ENCODE measurements around the gene NOS1. TPM values are rescaled to one million over a fixed set of nuclear protein-coding genes. Genes with fewer than 3 reads are reported as not detected.

NOS1 gene
- total RNA-seq, 1 donor from 2014 or later: 0.05 TPM

- Mint-ChIP-seq H3K27me3 (ENCODE audit: unreplicated experiment) (no peaks in the 10 kb centered on the region), H3K36me3 (ENCODE audit: unreplicated experiment) (no peaks in the 10 kb centered on the region), H3K27ac (ENCODE audit: unreplicated experiment) (no peak overlapping the region), H3K4me3 (ENCODE audit: unreplicated experiment) (no peak overlapping the region), H3K4me1 (ENCODE audit: unreplicated experiment) (no peaks in the 10 kb centered on the region), H3K9me3 (ENCODE audit: unreplicated experiment) (peaks cover 4% of the 10 kb centered on the region)
- TF ChIP-seq, protein P1, sequence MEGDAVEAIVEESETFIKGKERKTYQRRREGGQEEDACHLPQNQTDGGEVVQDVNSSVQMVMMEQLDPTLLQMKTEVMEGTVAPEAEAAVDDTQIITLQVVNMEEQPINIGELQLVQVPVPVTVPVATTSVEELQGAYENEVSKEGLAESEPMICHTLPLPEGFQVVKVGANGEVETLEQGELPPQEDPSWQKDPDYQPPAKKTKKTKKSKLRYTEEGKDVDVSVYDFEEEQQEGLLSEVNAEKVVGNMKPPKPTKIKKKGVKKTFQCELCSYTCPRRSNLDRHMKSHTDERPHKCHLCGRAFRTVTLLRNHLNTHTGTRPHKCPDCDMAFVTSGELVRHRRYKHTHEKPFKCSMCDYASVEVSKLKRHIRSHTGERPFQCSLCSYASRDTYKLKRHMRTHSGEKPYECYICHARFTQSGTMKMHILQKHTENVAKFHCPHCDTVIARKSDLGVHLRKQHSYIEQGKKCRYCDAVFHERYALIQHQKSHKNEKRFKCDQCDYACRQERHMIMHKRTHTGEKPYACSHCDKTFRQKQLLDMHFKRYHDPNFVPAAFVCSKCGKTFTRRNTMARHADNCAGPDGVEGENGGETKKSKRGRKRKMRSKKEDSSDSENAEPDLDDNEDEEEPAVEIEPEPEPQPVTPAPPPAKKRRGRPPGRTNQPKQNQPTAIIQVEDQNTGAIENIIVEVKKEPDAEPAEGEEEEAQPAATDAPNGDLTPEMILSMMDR (IDR thresholded peaks at IDR 0.05): no peak
- no peak for DNase-seq (ENCODE audit: extremely low spot score, unreplicated experiment)
Measured at GRCh38 chr12:117273091-117273490, 88.3 kb downstream of the NOS1 start.

DNA sequence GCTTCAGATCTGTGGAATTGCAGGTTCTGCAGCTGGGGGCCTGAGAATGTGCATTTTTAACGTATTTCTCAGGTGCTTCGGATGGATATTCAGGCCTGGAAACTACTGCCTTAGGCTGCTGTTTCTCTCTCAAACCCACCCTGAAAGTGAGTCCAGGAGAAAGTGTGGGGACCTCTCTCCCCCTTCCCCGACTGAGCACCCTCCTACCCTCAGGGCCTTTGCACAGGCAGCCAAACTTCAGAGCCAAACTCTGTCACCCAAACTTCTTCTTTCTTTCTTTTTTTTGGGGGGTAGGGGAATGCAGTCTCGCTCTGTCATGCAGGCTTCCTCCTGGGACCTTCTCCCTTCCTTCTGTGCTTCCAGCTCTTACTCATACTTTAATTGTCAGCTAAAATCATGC is 88.7 kb downstream of the NOS1 start:
- Mint-ChIP-seq H3K27ac (ENCODE audit: unreplicated experiment) (no peak overlapping the region), H3K4me1 (ENCODE audit: unreplicated experiment) (no peaks in the 10 kb centered on the region), H3K4me3 (ENCODE audit: unreplicated experiment) (no peak overlapping the region), H3K36me3 (ENCODE audit: unreplicated experiment) (no peaks in the 10 kb centered on the region), H3K27me3 (ENCODE audit: unreplicated experiment) (no peaks in the 10 kb centered on the region), H3K9me3 (ENCODE audit: unreplicated experiment) (peaks cover 4% of the 10 kb centered on the region)
- TF ChIP-seq, protein P1 (IDR thresholded peaks at IDR 0.05): no peak
- DNase-seq (ENCODE audit: extremely low spot score, unreplicated experiment): no peak

GRCh38 chr12:117262749-117263148 is 98.7 kb downstream of the NOS1 start:
- DNase-seq (ENCODE audit: extremely low spot score, unreplicated experiment): no peak
- Mint-ChIP-seq H3K9me3 (ENCODE audit: unreplicated experiment) (peaks cover 20% of the 10 kb centered on the region), H3K4me1 (ENCODE audit: unreplicated experiment) (no peaks in the 10 kb centered on the region), H3K36me3 (ENCODE audit: unreplicated experiment) (no peaks in the 10 kb centered on the region), H3K4me3 (ENCODE audit: unreplicated experiment) (no peak overlapping the region), H3K27ac (ENCODE audit: unreplicated experiment) (no peak overlapping the region), H3K27me3 (ENCODE audit: unreplicated experiment) (no peaks in the 10 kb centered on the region)
- TF ChIP-seq, protein P1 (IDR thresholded peaks at IDR 0.05): no peak

- Mint-ChIP-seq H3K27ac (ENCODE audit: unreplicated experiment) (no peak overlapping the region), H3K9me3 (ENCODE audit: unreplicated experiment) (peaks cover 17% of the 10 kb centered on the region), H3K27me3 (ENCODE audit: unreplicated experiment) (no peaks in the 10 kb centered on the region), H3K36me3 (ENCODE audit: unreplicated experiment) (no peaks in the 10 kb centered on the region), H3K4me3 (ENCODE audit: unreplicated experiment) (no peak overlapping the region), H3K4me1 (ENCODE audit: unreplicated experiment) (no peaks in the 10 kb centered on the region)
- TF ChIP-seq, protein P1 (IDR thresholded peaks at IDR 0.05): no peak
- DNase-seq (ENCODE audit: extremely low spot score, unreplicated experiment): no peak
Measured at GRCh38 chr12:117261247-117261646, 100.2 kb downstream of the NOS1 start.

GRCh38 chr12:117255386-117255785 is 106.0 kb downstream of the NOS1 start:
- Mint-ChIP-seq H3K4me1 (ENCODE audit: unreplicated experiment) (no peaks in the 10 kb centered on the region), H3K27me3 (ENCODE audit: unreplicated experiment) (no peaks in the 10 kb centered on the region), H3K4me3 (ENCODE audit: unreplicated experiment) (no peak overlapping the region), H3K27ac (ENCODE audit: unreplicated experiment) (no peak overlapping the region), H3K36me3 (ENCODE audit: unreplicated experiment) (no peaks in the 10 kb centered on the region), H3K9me3 (ENCODE audit: unreplicated experiment) (peaks cover 4% of the 10 kb centered on the region)
- no peak for DNase-seq (ENCODE audit: extremely low spot score, unreplicated experiment)
- TF ChIP-seq, protein P1 (IDR thresholded peaks at IDR 0.05): no peak

Data from osteocyte (in vitro differentiated cells).